ENCODE results near the gene DNAH14. TPM values are rescaled to one million over a fixed set of nuclear protein-coding genes. Genes with fewer than 3 reads are reported as not detected.

DNAH14 gene
- total and polyA plus RNA-seq, 2 of the 4 experiments (the other 2 are of a cell fraction), result 2.7 to 3.6 TPM

DNA sequence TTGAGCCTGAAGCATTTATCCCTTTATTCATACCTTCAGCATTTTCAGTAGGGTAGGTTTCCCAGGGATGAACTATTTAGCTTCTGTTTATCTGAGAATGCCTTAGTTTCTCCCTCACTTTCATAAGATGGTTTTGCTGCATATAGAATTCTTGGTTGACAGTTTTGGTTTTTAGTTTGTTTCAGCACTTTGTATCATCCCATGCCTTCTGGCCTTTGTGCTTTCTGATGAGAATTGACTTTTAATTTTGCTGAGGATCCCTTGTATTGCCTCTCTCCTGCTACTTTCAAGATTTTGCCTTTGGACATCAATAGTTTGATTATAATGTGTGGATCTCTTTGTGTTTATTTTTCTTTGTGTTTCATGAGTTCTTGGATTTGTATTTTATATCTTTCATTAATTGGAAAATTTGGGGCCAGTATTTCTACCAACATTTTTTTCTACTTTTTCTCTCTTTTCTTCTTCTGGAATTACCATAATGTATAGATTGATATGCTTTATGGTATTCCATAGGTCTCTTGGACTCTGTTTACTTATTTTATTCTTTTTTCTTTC is 261.8 kb downstream of the DNAH14 start:
- Histone ChIP-seq H2AK5ac (ENCODE audit: low read depth, low read length) (no peak overlapping the region), H4K20me1 (ENCODE audit: insufficient read depth, low read length) (no peaks in the 10 kb centered on the region), H3K14ac (replicated peaks; ENCODE audit: low read depth, low read length) (no peak overlapping the region), H2BK20ac (ENCODE audit: low read depth, low read length) (no peak overlapping the region), H2AFZ (replicated peaks; ENCODE audit: low read length, poor library complexity) (no peak overlapping the region), H2BK120ac (ENCODE audit: low read depth, low read length) (no peak overlapping the region), H4K8ac (ENCODE audit: low read depth in 2 of 2, low read length in 2 of 2) (no peak overlapping the region), H4K5ac (ENCODE audit: low read depth, low read length) (no peak overlapping the region), H2AK9ac (replicated peaks; ENCODE audit: low read depth, low read length, poor library complexity) (no peak overlapping the region), H3K4me3 (ENCODE audit: insufficient read depth, low read depth, low read length) (no peak overlapping the region), H3K79me1 (ENCODE audit: low read depth in 1 of 2, low read length in 2 of 2) (no peaks in the 10 kb centered on the region), H3K9me1 (ENCODE audit: insufficient read depth, low read length) (no peaks in the 10 kb centered on the region), H3K18ac (ENCODE audit: low read depth, low read length) (no peak overlapping the region), H2BK5ac (ENCODE audit: low read depth, low read length, poor library complexity, severe bottlenecking) (no peak overlapping the region), H3K56ac (ENCODE audit: extremely low read depth, insufficient read depth, low read length) (no peak overlapping the region), H3K23ac (ENCODE audit: low read depth, low read length) (no peak overlapping the region), H3K36me3 (ENCODE audit: control insufficient read depth, insufficient read depth, low read length) (no peaks in the 10 kb centered on the region), H3K27me3 (ENCODE audit: control insufficient read depth, insufficient read depth, low read length) (no peaks in the 10 kb centered on the region), H3K4ac (ENCODE audit: low read depth, low read length) (no peak overlapping the region), H2BK15ac (ENCODE audit: low read depth, low read length) (no peak overlapping the region), H3K4me2 (ENCODE audit: low read depth, low read length) (no peak overlapping the region), H4K91ac (ENCODE audit: insufficient read depth, low read depth, low read length) (no peak overlapping the region), H3K27ac (ENCODE audit: insufficient read depth, low read length) (no peak overlapping the region), H3K9me3 (ENCODE audit: control insufficient read depth, insufficient read depth, low read length) (no peaks in the 10 kb centered on the region), H3K4me1 (ENCODE audit: control insufficient read depth, insufficient read depth, low read length) (no peaks in the 10 kb centered on the region), H3K9ac (ENCODE audit: low read depth, low read length) (no peak overlapping the region)
- CTCF ChIA-PET, result no interaction called here
- dilution Hi-C loops (cut with HindIII; ENCODE audit: low sequenced_read_pairs, unreplicated experiment) (no loop called here), intact Hi-C loops (cut with micrococcal nuclease) (no loop called here), in situ Hi-C loops (cut with MboI; ENCODE audit: low sequenced_read_pairs) (no loop called here)
- POLR2A ChIA-PET (ENCODE audit: unreplicated experiment), result no interaction called here
- DNase-seq, result no peak
- TF ChIP-seq MAZ (IDR thresholded peaks at IDR 0.05; ENCODE audit: borderline replicate concordance, low read depth, low read length) (no peak), BHLHE40 (IDR thresholded peaks at IDR 0.05; ENCODE audit: low read depth, low read length) (no peak), RAD21 (IDR thresholded peaks at IDR 0.05; ENCODE audit: low read length) (no peak), CEBPB (IDR thresholded peaks at IDR 0.05; ENCODE audit: low read depth, low read length) (no peak), RFX5 (IDR thresholded peaks at IDR 0.05; ENCODE audit: low read depth, low read length) (no peak), POLR2A (IDR thresholded peaks at IDR 0.05; ENCODE audit: low read depth, low read length) (no peak), MXI1 (IDR thresholded peaks at IDR 0.05; ENCODE audit: borderline replicate concordance, low read depth, low read length) (no peak), NFE2L2 (IDR thresholded peaks at IDR 0.05; ENCODE audit: low read depth, low read length) (no peak), CHD1 (IDR thresholded peaks at IDR 0.05; ENCODE audit: low read depth, low read length) (no peak), RCOR1 (IDR thresholded peaks at IDR 0.05; ENCODE audit: insufficient replicate concordance, low read length) (no peak), FOS (IDR thresholded peaks at IDR 0.05; ENCODE audit: low read depth, low read length) (no peak), SMC3 (IDR thresholded peaks at IDR 0.05; ENCODE audit: low read depth, low read length) (no peak), MAFK (IDR thresholded peaks at IDR 0.05; ENCODE audit: low read depth, low read length) (no peak)
- TF ChIP-seq, protein P1, sequence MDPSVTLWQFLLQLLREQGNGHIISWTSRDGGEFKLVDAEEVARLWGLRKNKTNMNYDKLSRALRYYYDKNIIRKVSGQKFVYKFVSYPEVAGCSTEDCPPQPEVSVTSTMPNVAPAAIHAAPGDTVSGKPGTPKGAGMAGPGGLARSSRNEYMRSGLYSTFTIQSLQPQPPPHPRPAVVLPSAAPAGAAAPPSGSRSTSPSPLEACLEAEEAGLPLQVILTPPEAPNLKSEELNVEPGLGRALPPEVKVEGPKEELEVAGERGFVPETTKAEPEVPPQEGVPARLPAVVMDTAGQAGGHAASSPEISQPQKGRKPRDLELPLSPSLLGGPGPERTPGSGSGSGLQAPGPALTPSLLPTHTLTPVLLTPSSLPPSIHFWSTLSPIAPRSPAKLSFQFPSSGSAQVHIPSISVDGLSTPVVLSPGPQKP (IDR thresholded peaks at IDR 0.05; ENCODE audit: borderline replicate concordance, low read depth, low read length), result no peak
- TF ChIP-seq, protein P2, sequence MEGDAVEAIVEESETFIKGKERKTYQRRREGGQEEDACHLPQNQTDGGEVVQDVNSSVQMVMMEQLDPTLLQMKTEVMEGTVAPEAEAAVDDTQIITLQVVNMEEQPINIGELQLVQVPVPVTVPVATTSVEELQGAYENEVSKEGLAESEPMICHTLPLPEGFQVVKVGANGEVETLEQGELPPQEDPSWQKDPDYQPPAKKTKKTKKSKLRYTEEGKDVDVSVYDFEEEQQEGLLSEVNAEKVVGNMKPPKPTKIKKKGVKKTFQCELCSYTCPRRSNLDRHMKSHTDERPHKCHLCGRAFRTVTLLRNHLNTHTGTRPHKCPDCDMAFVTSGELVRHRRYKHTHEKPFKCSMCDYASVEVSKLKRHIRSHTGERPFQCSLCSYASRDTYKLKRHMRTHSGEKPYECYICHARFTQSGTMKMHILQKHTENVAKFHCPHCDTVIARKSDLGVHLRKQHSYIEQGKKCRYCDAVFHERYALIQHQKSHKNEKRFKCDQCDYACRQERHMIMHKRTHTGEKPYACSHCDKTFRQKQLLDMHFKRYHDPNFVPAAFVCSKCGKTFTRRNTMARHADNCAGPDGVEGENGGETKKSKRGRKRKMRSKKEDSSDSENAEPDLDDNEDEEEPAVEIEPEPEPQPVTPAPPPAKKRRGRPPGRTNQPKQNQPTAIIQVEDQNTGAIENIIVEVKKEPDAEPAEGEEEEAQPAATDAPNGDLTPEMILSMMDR (conservative IDR thresholded peaks at IDR 0.05; ENCODE audit: low read depth, low read length), result no peak
- TF ChIP-seq, protein P3, sequence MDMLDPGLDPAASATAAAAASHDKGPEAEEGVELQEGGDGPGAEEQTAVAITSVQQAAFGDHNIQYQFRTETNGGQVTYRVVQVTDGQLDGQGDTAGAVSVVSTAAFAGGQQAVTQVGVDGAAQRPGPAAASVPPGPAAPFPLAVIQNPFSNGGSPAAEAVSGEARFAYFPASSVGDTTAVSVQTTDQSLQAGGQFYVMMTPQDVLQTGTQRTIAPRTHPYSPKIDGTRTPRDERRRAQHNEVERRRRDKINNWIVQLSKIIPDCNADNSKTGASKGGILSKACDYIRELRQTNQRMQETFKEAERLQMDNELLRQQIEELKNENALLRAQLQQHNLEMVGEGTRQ (IDR thresholded peaks at IDR 0.05; ENCODE audit: low read depth, low read length), result no peak
- no TSS peak for BruUV-seq (replicated peaks)
- no peak for ATAC-seq (ENCODE audit: low read depth)

Measured in IMR-90 (cell line).